ENCODE results near the gene SF1. TPM values are rescaled to one million over a fixed set of nuclear protein-coding genes. Genes with fewer than 3 reads are reported as not detected.

The SF1 gene
- total and polyA plus RNA-seq, 9 of the 15 experiments (the other 6 are each of a cell fraction or from before 2014, with no cell fraction given): 13.1 to 334 (median 111) TPM

DNA sequence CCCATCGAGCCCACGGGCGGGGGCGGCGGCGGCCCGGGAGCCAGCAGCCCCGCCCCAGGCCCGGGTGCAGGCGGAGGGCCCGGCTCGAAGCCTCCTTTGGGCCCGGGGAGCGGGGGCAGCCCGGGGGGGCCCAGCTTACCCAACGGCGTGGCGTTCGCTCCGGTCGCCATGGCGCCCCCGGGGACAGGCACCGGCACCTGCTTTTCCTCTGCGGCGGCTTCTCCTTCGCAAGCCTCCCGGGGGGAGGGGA lies 194 bp downstream of the SF1 start (continued):
- TF ChIP-seq PCBP2 (IDR thresholded peaks at IDR 0.05; ENCODE audit: low read depth, low read length, poor library complexity, severe bottlenecking): peak; percentile 35
- no peak for TF ChIP-seq CEBPG (CRISPR knock-in tag; IDR thresholded peaks at IDR 0.05)
- no peak for TF ChIP-seq CEBPG (tag; conservative IDR thresholded peaks at IDR 0.05 in 1 of 2, IDR thresholded peaks at IDR 0.05 in 1 of 2)
- TF ChIP-seq THAP7 (CRISPR knock-in tag; IDR thresholded peaks at IDR 0.05): no peak
- no peak for TF ChIP-seq ESRRA (IDR thresholded peaks at IDR 0.05; ENCODE audit: borderline replicate concordance, low read depth)
- TF ChIP-seq SMARCA4 (IDR thresholded peaks at IDR 0.05): no peak
- TF ChIP-seq RBFOX2 (IDR thresholded peaks at IDR 0.05; ENCODE audit: low read depth, low read length): peak; percentile 89
- TF ChIP-seq SAFB2 (IDR thresholded peaks at IDR 0.05; ENCODE audit: borderline replicate concordance, low read depth, low read length, severe bottlenecking): no peak
- TF ChIP-seq ZNF398 (CRISPR knock-in tag; IDR thresholded peaks at IDR 0.05): no peak
- TF ChIP-seq BDP1 (IDR thresholded peaks at IDR 0.05; ENCODE audit: insufficient read depth, insufficient read length): no peak
- no peak for TF ChIP-seq ZNF143 (CRISPR knock-in tag; IDR thresholded peaks at IDR 0.05)
- no peak for TF ChIP-seq ZNF609 (CRISPR knock-in tag; IDR thresholded peaks at IDR 0.05; ENCODE audit: borderline replicate concordance)
- TF ChIP-seq GTF2E2 (tag; IDR thresholded peaks at IDR 0.05): no peak; the same call in 1 of the 2 replicates
- no peak for TF ChIP-seq TAF15 (IDR thresholded peaks at IDR 0.05; ENCODE audit: low read depth, low read length)
- no peak for TF ChIP-seq ZNF41 (CRISPR knock-in tag; conservative IDR thresholded peaks at IDR 0.05)
- TF ChIP-seq HNRNPK (IDR thresholded peaks at IDR 0.05; ENCODE audit: low read depth, low read length, poor library complexity, severe bottlenecking): no peak
- peak; percentile 36 for TF ChIP-seq FIP1L1 (IDR thresholded peaks at IDR 0.05; ENCODE audit: low read depth, low read length, poor library complexity, severe bottlenecking)
- 0 out of 2 replicates have a peak, but pooled peaks have one; percentile 6 for TF ChIP-seq NCOR1 (IDR thresholded peaks at IDR 0.05)
- TF ChIP-seq ILK (tag; IDR thresholded peaks at IDR 0.05; ENCODE audit: borderline replicate concordance, low read depth): no peak

Measured in K562 (cell line).